Transverse colon (tissue), 4 donors: Measurements from ENCODE around the gene PLCB2. TPM values are rescaled to one million over a fixed set of nuclear protein-coding genes. Genes with fewer than 3 reads are reported as not detected.

Experiments used
- DNase-seq: peaks from one replicate; pipeline ENCODE4 v3.0.0-alpha.2; 2019
- H3K27ac ChIP-seq, 4 donors: fragments of 200-600 bp; sonication (generic); 2 replicates each; pipeline ENCODE4 v1.5.1; 2016 to 2018; ENCODE audit warnings: inconsistent platforms in 4 of 4
- H3K27me3 ChIP-seq: fragments of 200-600 bp; sonication (generic); 2 replicates; pipeline ENCODE4 v1.5.1; 2017; ENCODE audit warnings: inconsistent platforms
- H3K36me3 ChIP-seq, 4 donors: fragments of 200-600 bp; sonication (generic); 2 replicates each; pipeline ENCODE4 v1.5.1; 2017 to 2019; ENCODE audit warnings: inconsistent platforms in 4 of 4
- H3K4me1 ChIP-seq, 4 donors: fragments of 200-600 bp; sonication (generic); 2 replicates each; pipeline ENCODE4 v1.5.1; 2017 to 2020; ENCODE audit warnings: inconsistent platforms in 4 of 4
- H3K4me3 ChIP-seq, 4 donors: fragments of 200-600 bp; sonication (generic); 1 replicate in 1 of 4; 2 replicates in 3 of 4; pipeline versions ENCODE4 v1.5.1 to v1.6.1; 2017 to 2019; ENCODE audit warnings: inconsistent platforms in 4 of 4
- H3K9me3 ChIP-seq, 2 donors: fragments of 200-600 bp; sonication (generic); 2 replicates each; pipeline ENCODE4 v1.5.1; 2017 to 2019; ENCODE audit warnings: inconsistent platforms in 2 of 2
- CTCF ChIP-seq, 5 experiments: fragments of 200-600 bp in 3 of 5; fragments of 450-650 bp in 2 of 5; sonication (generic) in 3 of 5; IDR thresholded peaks; 1 replicate in 2 of 5; 2 replicates in 3 of 5; pipeline ENCODE4 v1.5.1; 2016 to 2017; ENCODE audit warnings: antibody characterized with exemption in 5 of 5, inconsistent platforms in 3 of 5, mild to moderate bottlenecking in 2 of 5, moderate library complexity in 1 of 5
- EP300 ChIP-seq: sonication (generic); formaldehyde crosslinking; IDR thresholded peaks from one replicate; pipeline ENCODE4 v1.6.1; 2017; ENCODE audit warnings: antibody characterized with exemption, low read depth
- POLR2A ChIP-seq: fragments of 450-650 bp; IDR thresholded peaks from one replicate; pipeline ENCODE4 v1.6.1; 2016; ENCODE audit warnings: antibody characterized with exemption, mild to moderate bottlenecking, moderate library complexity
- POLR2AphosphoS5 ChIP-seq, 3 donors: sonication (generic); formaldehyde crosslinking; IDR thresholded peaks; one replicate each; pipeline ENCODE4 v1.6.1; 2016; ENCODE audit warnings: antibody characterized with exemption in 3 of 3
- WGBS, 2 donors: methylation state at CpG; one replicate each; pipeline ENCODE4 v1.1.5; 2018; ENCODE audit warnings: low coverage in 1 of 2; 5-methylcytosine and 5-hydroxymethylcytosine counted together
- in situ Hi-C, 4 donors: fragments of 200-750 bp; cut with MboI; loops; one replicate each; pipeline versions ENCODE4 v1.15.0 to v1.15.1; 2017; ENCODE audit warnings: low sequenced_read_pairs in 3 of 4, low pct_ligation_motif_present in 1 of 4, low pct_unique_long_range_greater_than_20kb in 1 of 4
- intact Hi-C: fragments of 100-400 bp; cut with DNase I; formaldehyde crosslinking; loops from one replicate; pipeline ENCODE4 v1.15.1; 2023; ENCODE audit warnings: low total_unique reads
- total RNA-seq, 4 donors: library from RNA; depleted of rRNA; stranded (reverse); fragments of >200 nt; gene quantifications; one replicate each; pipeline ENCODE4 v1.1.0, GENCODE V29; 2016

The PLCB2 gene
- total RNA-seq, 4 donors from 2014 or later = 5.5 to 143 (median 12.0) TPM

GRCh38 chr15:40343512-40343911 is 35.8 kb upstream of the PLCB2 start:
- TF ChIP-seq POLR2AphosphoS5 (IDR thresholded peaks at IDR 0.05) = peak in 1 of 3 donors; percentile 22
- TF ChIP-seq POLR2A = no peak
- no peak for TF ChIP-seq CTCF (IDR thresholded peaks at IDR 0.05)
- in situ Hi-C loops = no loop called here
- Histone ChIP-seq H3K27me3 (no peaks in the 10 kb centered on the region), H3K4me3 (no peak overlapping the region), H3K4me1 (peaks cover 51 to 95% (median 89%) of the 10 kb centered on the region in 4 donors), H3K27ac (peak overlapping the region; percentile 95 to 98 (median 96)), H3K9me3 (no peaks in the 10 kb centered on the region), H3K36me3 (no peaks in the 10 kb centered on the region)
- 74 to 82% methylated on average over 10 of the region's 10 CpGs for WGBS, 2 donors
- intact Hi-C loops = no loop called here
- no peak for DNase-seq

- WGBS, 2 donors = 20 to 38% methylated on average over 1 to 7 of the region's 7 CpGs
- intact Hi-C loops (no loop called here), in situ Hi-C loops (no loop called here)
- no peaks in the 10 kb centered on the region for H3K36me3 ChIP-seq
- peaks cover 52 to 97% (median 92%) of the 10 kb centered on the region in 4 donors for H3K4me1 ChIP-seq
- peak overlapping the region; percentile 95 to 98 (median 96) for H3K27ac ChIP-seq
- H3K4me3 ChIP-seq = no peak overlapping the region
- H3K9me3 ChIP-seq = no peaks in the 10 kb centered on the region
- no peak for DNase-seq
- no peaks in the 10 kb centered on the region for H3K27me3 ChIP-seq
- TF ChIP-seq EP300 (no peak), CTCF (IDR thresholded peaks at IDR 0.05) (no peak), POLR2AphosphoS5 (IDR thresholded peaks at IDR 0.05) (peak in 2 of 3 donors; percentile 62 to 69), POLR2A (peak; percentile 51)
Observed at GRCh38 chr15:40342416-40343320, 34.9 kb upstream of the PLCB2 start.

- Histone ChIP-seq H3K27ac (peak within 1 kb of the TSS; percentile 95 to 98 (median 96)), H3K27me3 (no peaks in the 10 kb centered on the region), H3K9me3 (no peaks in the 10 kb centered on the region), H3K4me1 (peaks cover 42 to 100% (median 86%) of the 10 kb centered on the region in 4 donors), H3K36me3 (no peaks in the 10 kb centered on the region), H3K4me3 (peak within 1 kb of the TSS; percentile 25 to 53 (median 38))
- DNase-seq = peak; percentile 96
- TF ChIP-seq EP300 (peak; percentile 35), CTCF (IDR thresholded peaks at IDR 0.05) (no peak), POLR2A (peak; percentile 88), POLR2AphosphoS5 (IDR thresholded peaks at IDR 0.05) (peak; percentile 85 to 87 (median 86))
- 58% methylated on average over 3 of the region's 17 CpGs; no CpG with 5 or more reads in 1 of the 2 donors for WGBS, 2 donors
- intact Hi-C loops = loop anchor here (1.0 kb wide), 1 partner anchor 18 kb away; the partner anchor contains the start of gene INAFM2
- in situ Hi-C loops = no loop called here
Observed at GRCh38 chr15:40340740-40341400, 33.1 kb upstream of the PLCB2 start, which contains the start of gene CCDC9B. Gene CCDC9B (minus strand): TSS chr15:40340939. CDS start chr15:40340819, 120 bp downstream.
